Astrocyte of the cerebellum (primary cell): Measurements from ENCODE around the gene CEP97.
"Not testable (repeated sequence)": the region's sequence is repeated elsewhere in the genome, so short reads cannot be mapped to it uniquely, and the experiment has no call there.

Experiments used
- DNase-seq: peaks from one replicate; pipeline ENCODE4 v3.0.0-alpha.2; 2011; ENCODE audit warnings: low read depth
- H3K4me3 ChIP-seq: 2 replicates; pipeline ENCODE4 v1.5.1; 2011; ENCODE audit warnings: mild to moderate bottlenecking, low read depth, low read length, moderate library complexity
- CTCF ChIP-seq: IDR thresholded peaks from 2 replicates; pipeline ENCODE4 v1.5.1; 2012; ENCODE audit warnings: low read length, low read depth, moderate library complexity, mild to moderate bottlenecking; ENCODE audit errors: missing control alignments
- in situ Hi-C: cut with HindIII; loops from 2 replicates; pipeline ENCODE4 v1.10.0; 2017; ENCODE audit warnings: low sequenced_read_pairs

The CEP97 gene

GRCh38 chr3:101680466-101680865, 43.9 kb upstream of the CEP97 start:
- in situ Hi-C loops = no loop called here
- TF ChIP-seq CTCF = no peak
- DNase-seq = no peak
- H3K4me3 ChIP-seq = no peak overlapping the region

GRCh38 chr3:101685050-101685400, 39.4 kb upstream of the CEP97 start:
- H3K4me3 ChIP-seq = peak overlapping the region; percentile 89
- in situ Hi-C loops = no loop called here
- no peak for DNase-seq
- TF ChIP-seq CTCF = no peak

- no peak for DNase-seq
- no peak for TF ChIP-seq CTCF
- in situ Hi-C loops = no loop called here
- H3K4me3 ChIP-seq = peak overlapping the region; percentile 89
Observed at GRCh38 chr3:101685870-101686307, 38.5 kb upstream of the CEP97 start.

- peak overlapping the region; percentile 89 for H3K4me3 ChIP-seq
- in situ Hi-C loops = no loop called here
- no peak for TF ChIP-seq CTCF
- no peak for DNase-seq
Observed at GRCh38 chr3:101687142-101687931, 37.1 kb upstream of the CEP97 start.

GRCh38 chr3:101689286-101689685, 35.1 kb upstream of the CEP97 start:
- TF ChIP-seq CTCF = no peak
- in situ Hi-C loops = no loop called here
- DNase-seq = no peak
- H3K4me3 ChIP-seq = no peak overlapping the region

GRCh38 chr3:101690972-101691371, 33.4 kb upstream of the CEP97 start:
- DNase-seq = no peak
- TF ChIP-seq CTCF = no peak
- in situ Hi-C loops = no loop called here
- H3K4me3 ChIP-seq = no peak overlapping the region

GRCh38 chr3:101691685-101692671, 32.4 kb upstream of the CEP97 start:
- DNase-seq, in situ Hi-C loops, H3K4me3 ChIP-seq: not testable (repeated sequence)
